GM18861 (cell line): ENCODE measurements around the gene RNF40.

Source experiments
- ATAC-seq: cut with Tn5 transposase; IDR thresholded peaks from one replicate; pipeline ENCODE4 v1.9.1; 2021; ENCODE audit not compliant: unreplicated experiment

Gene RNF40

DNA sequence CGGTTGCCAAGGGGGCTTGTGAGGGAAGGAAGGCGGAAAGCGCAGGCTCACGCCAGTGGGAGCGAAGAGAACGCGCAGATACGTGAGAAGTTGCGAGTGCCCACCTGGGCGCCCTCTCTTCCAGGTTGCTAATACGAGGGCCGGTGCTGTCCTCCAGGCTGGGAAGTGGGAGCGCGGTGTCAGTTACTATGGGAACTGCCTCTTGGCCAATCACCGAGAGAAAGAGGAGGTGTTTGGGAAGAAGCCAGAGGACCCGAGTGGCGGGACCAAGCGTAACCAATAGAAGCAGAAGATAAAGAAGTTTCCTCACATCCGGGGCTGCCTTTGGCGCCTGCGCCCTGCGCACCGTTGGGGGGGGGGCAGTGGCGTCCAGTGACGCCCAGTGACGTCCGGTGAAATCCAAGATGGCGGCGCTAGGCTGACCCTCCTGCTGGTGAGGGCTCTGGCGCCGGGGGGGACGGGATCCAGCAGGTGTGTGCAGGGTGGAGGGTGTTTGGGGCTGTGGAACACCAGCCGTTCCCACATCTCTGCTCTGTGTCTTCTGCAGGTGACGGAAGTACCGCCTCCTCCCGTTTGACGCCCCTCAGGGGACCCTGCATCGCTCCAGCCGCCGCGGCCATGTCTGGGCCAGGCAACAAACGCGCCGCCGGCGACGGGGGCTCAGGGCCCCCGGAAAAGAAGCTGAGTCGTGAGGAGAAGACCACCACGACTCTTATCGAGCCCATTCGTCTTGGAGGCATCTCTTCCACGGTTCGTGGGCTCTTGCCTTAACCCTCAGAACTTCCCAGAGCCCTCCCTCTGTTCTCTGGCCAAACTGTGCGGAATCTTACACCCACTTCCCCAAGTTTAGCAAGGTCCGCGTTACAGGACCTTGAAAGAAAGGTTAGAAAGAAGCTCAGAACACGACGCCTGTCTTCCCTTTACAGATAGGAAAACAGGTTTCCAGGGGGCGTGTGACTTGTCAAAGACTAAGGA lies at the start of gene RNF40, which contains the start of gene CFAP119:
TSS of gene RNF40 (plus strand) at position 395 of the 975 bp plus-strand sequence. CDS start at position 619, 224 bp downstream.
TSS of gene CFAP119 (minus strand) at position 135 of the 975 bp plus-strand sequence. CDS start 314 bp downstream, outside the sequence.
- ATAC-seq, result peak; percentile 87

DNA sequence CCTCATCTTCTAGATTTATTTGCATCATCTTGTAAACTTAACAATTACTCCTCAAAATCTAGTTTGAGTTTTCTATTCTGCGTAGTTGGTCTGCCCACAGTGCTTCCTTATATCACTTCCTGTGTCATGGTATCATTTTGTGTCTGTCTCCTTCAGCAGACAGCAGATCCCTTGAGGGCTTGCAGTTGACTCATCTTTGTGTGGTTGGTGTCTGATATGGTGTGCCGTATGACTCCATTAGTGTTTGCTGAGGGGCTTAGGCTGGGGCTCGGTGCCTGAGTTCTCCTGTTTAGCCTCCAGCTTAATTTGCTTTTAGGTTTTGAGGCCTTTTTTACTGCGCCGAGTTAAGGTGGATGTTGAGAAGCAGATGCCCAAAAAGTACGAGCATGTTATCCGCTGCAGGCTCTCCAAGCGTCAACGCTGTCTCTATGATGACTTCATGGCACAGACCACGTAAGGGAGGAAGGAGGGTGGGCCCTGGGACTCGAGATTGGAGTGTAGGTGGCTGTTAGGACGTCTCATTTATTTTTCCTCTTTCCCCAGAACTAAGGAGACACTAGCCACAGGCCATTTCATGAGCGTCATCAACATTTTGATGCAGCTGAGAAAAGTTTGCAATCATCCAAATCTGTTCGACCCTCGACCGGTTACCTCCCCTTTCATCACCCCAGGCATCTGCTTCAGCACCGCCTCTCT lies 46.2 kb upstream of the RNF40 start:
- no peak for ATAC-seq

- no peak for ATAC-seq
Observed at GRCh38 chr16:30720086-30720485, 42.0 kb upstream of the RNF40 start.

- no peak for ATAC-seq
Observed at GRCh38 chr16:30720694-30721093, 41.4 kb upstream of the RNF40 start.

DNA sequence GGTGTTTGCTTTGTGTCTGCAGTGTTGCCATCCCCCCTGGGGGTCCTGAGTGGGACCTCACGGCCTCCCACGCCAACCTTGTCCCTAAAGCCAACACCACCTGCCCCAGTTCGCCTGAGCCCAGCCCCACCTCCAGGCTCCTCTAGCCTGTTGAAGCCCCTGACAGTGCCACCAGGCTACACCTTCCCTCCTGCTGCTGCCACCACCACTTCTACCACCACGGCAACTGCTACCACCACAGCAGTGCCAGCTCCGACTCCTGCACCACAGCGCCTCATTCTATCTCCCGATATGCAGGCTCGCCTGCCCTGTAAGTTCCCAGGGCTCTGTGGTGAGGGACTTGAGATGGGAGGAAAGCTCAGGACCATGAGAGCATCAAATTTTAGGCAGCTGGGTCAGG lies 41.0 kb upstream of the RNF40 start:
- ATAC-seq, result no peak

GRCh38 chr16:30721606-30722005 lies 40.5 kb upstream of the RNF40 start:
- no peak for ATAC-seq

DNA sequence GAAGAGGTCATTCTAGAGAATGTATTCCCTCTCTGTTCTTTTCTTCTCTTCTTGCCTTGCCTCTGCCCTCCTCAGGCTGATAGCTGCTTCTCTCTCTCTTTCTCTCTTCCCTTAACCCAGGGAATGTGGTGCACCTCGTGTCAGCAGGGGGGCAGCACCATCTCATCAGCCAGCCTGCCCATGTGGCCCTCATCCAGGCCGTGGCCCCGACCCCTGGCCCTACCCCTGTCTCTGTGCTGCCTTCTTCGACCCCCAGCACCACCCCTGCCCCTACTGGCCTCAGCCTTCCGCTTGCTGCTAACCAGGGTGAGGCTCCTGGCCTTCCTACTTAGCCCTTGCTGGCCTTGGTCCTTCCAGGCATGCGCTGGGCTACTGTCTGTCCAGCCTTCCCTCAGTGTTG lies 39.7 kb upstream of the RNF40 start:
- no peak for ATAC-seq

GRCh38 chr16:30722916-30723315 lies 39.2 kb upstream of the RNF40 start:
- no peak for ATAC-seq

GRCh38 chr16:30723725-30724355 lies 38.3 kb upstream of the RNF40 start:
- ATAC-seq, result no peak

GRCh38 chr16:30724641-30725417 lies 37.3 kb upstream of the RNF40 start:
- no peak for ATAC-seq

DNA sequence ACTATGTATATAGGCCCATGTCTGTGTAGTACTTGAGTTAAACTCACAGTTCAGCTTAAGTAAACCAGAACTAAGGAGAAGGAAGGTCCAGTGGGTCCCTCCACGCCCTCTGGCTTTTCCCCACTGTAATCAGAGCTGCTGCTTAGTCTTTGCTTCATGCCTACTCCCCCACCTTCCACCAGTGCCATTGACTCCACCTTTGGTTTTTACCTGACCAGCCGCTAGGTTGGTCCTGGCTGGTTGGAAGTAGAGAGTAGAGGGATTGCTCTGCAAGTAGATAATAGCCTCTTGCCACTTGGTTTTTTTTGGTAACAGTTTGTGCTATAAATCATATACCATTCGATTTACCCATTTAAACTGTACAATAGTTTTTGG lies 36.7 kb upstream of the RNF40 start:
- no peak for ATAC-seq

GRCh38 chr16:30728321-30728720 lies 33.8 kb upstream of the RNF40 start:
- ATAC-seq, result no peak

- ATAC-seq, result no peak
Observed at GRCh38 chr16:30728899-30729672, 33.0 kb upstream of the RNF40 start.

DNA sequence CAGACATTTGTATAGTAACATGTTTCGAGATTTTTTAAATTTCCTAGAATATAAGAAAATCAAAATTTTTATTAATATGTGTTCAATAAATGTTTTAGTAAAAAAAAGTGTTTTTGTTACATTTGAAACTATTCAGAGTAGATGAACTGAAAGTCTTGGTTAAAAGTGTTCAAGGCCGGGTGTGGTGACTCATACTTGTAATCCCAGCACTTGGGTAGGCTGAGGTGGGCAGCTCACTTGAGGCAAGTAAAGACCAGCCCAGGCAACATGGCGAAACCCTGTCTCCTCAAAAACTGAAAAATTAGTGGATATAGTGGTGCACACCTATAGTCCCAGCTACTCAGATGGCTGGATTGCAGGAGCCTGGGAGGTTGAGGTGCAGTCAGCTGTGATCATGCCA lies 30.7 kb upstream of the RNF40 start:
- ATAC-seq, result no peak

DNA sequence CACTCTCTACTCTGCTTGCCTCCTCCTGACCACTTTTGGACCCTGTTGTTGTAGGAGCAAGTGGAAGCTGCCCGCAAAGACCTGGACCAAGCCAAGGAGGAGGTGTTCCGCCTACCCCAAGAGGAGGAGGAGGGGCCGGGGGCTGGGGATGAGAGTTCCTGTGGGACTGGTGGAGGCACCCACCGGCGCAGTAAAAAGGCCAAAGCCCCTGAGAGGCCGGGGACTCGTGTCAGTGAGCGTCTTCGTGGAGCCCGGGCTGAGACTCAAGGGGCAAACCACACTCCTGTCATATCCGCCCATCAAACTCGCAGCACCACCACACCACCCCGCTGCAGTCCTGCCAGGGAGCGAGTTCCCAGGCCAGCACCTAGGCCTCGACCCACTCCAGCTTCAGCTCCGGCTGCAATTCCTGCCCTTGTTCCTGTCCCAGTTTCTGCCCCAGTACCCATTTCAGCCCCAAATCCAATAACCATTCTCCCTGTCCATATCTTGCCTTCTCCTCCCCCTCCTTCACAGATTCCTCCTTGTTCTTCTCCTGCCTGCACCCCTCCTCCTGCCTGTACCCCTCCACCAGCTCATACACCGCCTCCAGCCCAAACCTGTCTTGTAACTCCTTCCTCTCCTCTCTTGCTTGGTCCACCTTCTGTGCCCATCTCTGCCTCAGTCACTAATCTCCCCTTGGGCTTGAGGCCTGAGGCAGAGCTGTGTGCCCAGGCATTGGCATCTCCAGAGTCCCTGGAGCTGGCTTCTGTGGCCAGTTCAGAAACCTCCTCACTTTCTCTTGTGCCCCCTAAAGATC lies 24.9 kb upstream of the RNF40 start:
- ATAC-seq, result no peak

DNA sequence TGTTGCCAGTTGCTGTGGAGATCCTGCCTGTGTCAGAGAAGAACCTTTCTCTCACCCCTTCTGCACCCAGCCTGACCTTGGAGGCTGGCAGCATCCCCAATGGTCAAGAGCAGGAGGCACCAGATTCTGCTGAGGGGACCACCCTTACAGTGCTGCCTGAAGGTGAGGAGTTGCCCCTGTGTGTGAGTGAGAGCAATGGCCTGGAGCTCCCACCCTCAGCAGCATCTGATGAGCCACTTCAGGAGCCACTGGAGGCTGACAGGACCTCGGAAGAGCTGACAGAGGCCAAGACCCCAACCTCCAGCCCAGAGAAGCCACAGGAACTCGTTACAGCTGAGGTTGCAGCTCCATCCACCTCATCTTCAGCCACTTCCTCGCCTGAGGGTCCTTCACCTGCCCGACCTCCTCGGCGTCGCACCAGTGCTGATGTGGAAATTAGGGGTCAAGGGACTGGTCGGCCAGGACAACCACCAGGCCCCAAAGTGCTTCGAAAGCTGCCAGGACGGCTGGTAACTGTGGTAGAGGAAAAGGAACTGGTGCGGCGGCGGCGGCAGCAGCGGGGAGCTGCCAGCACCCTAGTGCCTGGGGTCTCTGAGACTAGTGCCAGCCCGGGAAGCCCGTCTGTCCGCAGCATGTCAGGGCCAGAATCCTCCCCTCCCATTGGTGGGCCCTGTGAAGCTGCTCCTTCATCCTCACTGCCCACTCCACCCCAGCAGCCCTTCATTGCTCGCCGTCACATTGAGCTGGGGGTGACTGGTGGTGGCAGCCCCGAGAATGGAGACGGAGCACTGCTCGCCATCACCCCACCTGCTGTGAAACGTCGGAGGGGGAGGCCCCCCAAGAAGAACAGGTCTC lies 24.1 kb upstream of the RNF40 start:
- ATAC-seq, result no peak

GRCh38 chr16:30738984-30739951 lies 22.9 kb upstream of the RNF40 start:
- no peak for ATAC-seq
